ENCODE results near the gene FKBP1A. TPM values are rescaled to one million over a fixed set of nuclear protein-coding genes. Genes with fewer than 3 reads are reported as not detected.
"Not testable (repeated sequence)": the region's sequence is repeated elsewhere in the genome, so short reads cannot be mapped to it uniquely, and the experiment has no call there.

FKBP1A gene
- total RNA-seq, 2 experiments from 2014 or later: 259 to 282 TPM

- TF ChIP-seq, protein P1, sequence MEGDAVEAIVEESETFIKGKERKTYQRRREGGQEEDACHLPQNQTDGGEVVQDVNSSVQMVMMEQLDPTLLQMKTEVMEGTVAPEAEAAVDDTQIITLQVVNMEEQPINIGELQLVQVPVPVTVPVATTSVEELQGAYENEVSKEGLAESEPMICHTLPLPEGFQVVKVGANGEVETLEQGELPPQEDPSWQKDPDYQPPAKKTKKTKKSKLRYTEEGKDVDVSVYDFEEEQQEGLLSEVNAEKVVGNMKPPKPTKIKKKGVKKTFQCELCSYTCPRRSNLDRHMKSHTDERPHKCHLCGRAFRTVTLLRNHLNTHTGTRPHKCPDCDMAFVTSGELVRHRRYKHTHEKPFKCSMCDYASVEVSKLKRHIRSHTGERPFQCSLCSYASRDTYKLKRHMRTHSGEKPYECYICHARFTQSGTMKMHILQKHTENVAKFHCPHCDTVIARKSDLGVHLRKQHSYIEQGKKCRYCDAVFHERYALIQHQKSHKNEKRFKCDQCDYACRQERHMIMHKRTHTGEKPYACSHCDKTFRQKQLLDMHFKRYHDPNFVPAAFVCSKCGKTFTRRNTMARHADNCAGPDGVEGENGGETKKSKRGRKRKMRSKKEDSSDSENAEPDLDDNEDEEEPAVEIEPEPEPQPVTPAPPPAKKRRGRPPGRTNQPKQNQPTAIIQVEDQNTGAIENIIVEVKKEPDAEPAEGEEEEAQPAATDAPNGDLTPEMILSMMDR (IDR thresholded peaks at IDR 0.05): no peak
- Mint-ChIP-seq H3K27ac (no peak overlapping the region), H3K36me3 (ENCODE audit: low read depth) (peaks cover 20% of the 10 kb centered on the region), H3K4me3 (no peak overlapping the region), H3K4me1 (ENCODE audit: low read depth) (peaks cover 30% of the 10 kb centered on the region), H3K9me3 (peaks cover 8% of the 10 kb centered on the region), H3K27me3 (no peaks in the 10 kb centered on the region)
- DNase-seq (no peak), ATAC-seq (no peak)
- CTCF ChIA-PET: interaction anchor here (0.8 to 1.0 kb wide), 2 partner anchors 17 to 93 kb away, joined by 3 read pairs; partner anchors contain the start of gene SDCBP2
- intact Hi-C loops (cut with micrococcal nuclease): no loop called here
- POLR2A ChIA-PET: interaction anchor here (1.1 to 1.8 kb wide), 3 partner anchors 12 to 21 kb away, joined by 4 to 5 read pairs (median 4); no protein-coding TSS in a partner anchor
Measured at GRCh38 chr20:1345756-1346093, 47.1 kb downstream of the FKBP1A start.

- Mint-ChIP-seq H3K4me1 (ENCODE audit: low read depth) (peaks cover 30% of the 10 kb centered on the region), H3K9me3 (peaks cover 8% of the 10 kb centered on the region), H3K36me3 (ENCODE audit: low read depth) (peaks cover 15% of the 10 kb centered on the region), H3K27me3 (no peaks in the 10 kb centered on the region), H3K4me3 (no peak overlapping the region), H3K27ac (peak overlapping the region; percentile 67)
- CTCF ChIA-PET: interaction anchor here (0.8 to 1.5 kb wide), 4 partner anchors 16 to 94 kb away, joined by 3 read pairs; partner anchors contain the start of gene SDCBP2
- TF ChIP-seq, protein P1 (IDR thresholded peaks at IDR 0.05): no peak
- ATAC-seq (peak; percentile 71), DNase-seq (peak; percentile 26)
- intact Hi-C loops (cut with micrococcal nuclease): no loop called here
- POLR2A ChIA-PET: interaction anchor here (1.1 to 1.8 kb wide), 3 partner anchors 12 to 20 kb away, joined by 4 to 5 read pairs (median 4); no protein-coding TSS in a partner anchor
Measured at GRCh38 chr20:1345030-1345755, 47.7 kb downstream of the FKBP1A start.

DNA sequence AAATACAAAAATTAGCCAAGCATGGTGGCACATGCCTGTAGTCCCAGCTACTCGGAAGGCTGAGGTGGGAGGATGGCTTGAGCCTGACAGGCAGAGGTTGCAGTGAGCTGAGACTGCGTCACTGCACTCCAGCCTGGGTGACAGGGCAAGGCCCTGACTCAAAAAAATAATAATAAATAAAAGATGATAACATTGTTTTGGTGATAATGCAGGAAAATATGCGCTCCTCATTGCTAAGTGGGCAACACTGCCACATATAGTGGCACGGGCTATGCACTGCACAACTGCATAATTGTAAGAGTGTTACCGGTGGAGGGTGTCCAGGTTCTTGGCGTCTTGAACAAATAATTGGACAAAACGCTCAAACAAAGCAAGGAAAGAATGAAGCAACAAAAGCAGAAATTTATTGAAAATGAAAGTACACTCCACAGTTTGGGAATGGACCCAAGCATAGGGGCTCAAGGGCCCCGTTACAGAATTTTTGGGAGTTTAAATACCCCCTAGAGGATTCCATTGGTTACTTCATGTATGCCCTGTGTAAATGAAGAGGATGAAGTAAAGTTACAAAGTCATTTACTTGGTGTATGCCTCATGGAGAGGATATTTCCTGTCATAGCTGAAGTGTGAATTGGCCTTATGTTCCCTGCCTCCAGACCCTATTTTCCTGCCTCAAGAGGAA, 49.3 kb downstream of the FKBP1A start:
- ATAC-seq; intact Hi-C loops (cut with micrococcal nuclease); H3K27ac Mint-ChIP-seq; DNase-seq; H3K9me3 Mint-ChIP-seq; H3K4me3 Mint-ChIP-seq; H3K27me3 Mint-ChIP-seq: not testable (repeated sequence)
- ChIA-PET CTCF (interaction anchor here (1.4 to 1.5 kb wide), 2 partner anchors 22 to 94 kb away, joined by 3 read pairs; no protein-coding TSS in a partner anchor), POLR2A (interaction anchor here (0.8 kb wide), 1 partner anchor 14 kb away, joined by 3 read pairs; no protein-coding TSS in a partner anchor)
- peaks cover 12% of the 10 kb centered on the region for H3K36me3 Mint-ChIP-seq (ENCODE audit: low read depth)
- peaks cover 30% of the 10 kb centered on the region for H3K4me1 Mint-ChIP-seq (ENCODE audit: low read depth)

DNA sequence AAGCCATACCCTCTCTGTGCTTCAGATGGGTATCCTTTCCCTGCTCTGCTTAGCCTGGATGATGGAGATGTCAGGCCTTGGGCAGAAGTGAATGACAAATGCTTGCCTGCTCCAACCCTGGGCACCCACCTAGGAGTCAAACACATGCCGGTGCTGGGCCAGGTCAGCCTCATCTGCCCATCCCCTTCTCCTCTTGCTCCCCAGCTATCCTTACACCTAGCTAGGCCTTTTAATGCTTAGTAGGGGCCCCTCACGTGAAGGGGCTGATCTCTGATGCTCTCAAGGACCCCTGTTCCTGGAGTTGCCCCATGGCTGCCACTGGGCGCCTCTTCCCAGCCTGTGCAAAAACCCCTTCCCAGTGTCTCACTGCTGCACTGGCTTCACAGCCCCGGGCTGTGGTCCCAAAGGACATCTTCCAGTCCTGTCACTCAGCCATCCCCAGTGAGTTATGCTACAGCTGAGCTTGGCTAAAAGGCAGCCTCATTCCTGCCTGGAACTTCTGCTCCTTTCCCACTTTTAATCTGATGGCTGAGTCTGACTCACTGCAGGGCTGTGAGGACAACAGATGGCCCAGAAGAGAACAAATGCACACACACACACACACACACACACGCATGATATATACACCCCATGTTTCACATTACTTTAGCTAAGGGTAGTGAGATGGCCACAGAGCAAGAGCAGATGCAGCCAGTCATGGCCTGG, 51.1 kb downstream of the FKBP1A start:
- ChIA-PET CTCF (no interaction called here), POLR2A (no interaction called here)
- Mint-ChIP-seq H3K4me3 (no peak overlapping the region), H3K36me3 (ENCODE audit: low read depth) (peaks cover 4% of the 10 kb centered on the region), H3K4me1 (ENCODE audit: low read depth) (peaks cover 27% of the 10 kb centered on the region), H3K27ac (peak overlapping the region; percentile 30), H3K9me3 (no peaks in the 10 kb centered on the region), H3K27me3 (no peaks in the 10 kb centered on the region)
- DNase-seq (no peak), ATAC-seq (no peak)
- intact Hi-C loops (cut with micrococcal nuclease): no loop called here
- TF ChIP-seq, protein P1 (IDR thresholded peaks at IDR 0.05): no peak

GRCh38 chr20:1338801-1339200, 54.1 kb downstream of the FKBP1A start:
- CTCF ChIA-PET: interaction anchor here (1.1 kb wide), 1 partner anchor 26 kb away, joined by 3 read pairs; no protein-coding TSS in a partner anchor
- ATAC-seq: no peak
- no peak for DNase-seq

More at GRCh38 chr20:1338801-1339200, 54.1 kb downstream of the FKBP1A start:
- H3K9me3 Mint-ChIP-seq: no peaks in the 10 kb centered on the region
- peaks cover 27% of the 10 kb centered on the region for H3K4me1 Mint-ChIP-seq (ENCODE audit: low read depth)
- intact Hi-C loops (cut with micrococcal nuclease): no loop called here
- H3K36me3 Mint-ChIP-seq (ENCODE audit: low read depth): peaks cover 13% of the 10 kb centered on the region
- no peak overlapping the region for H3K27ac Mint-ChIP-seq
- no peaks in the 10 kb centered on the region for H3K27me3 Mint-ChIP-seq
- TF ChIP-seq, protein P1 (IDR thresholded peaks at IDR 0.05): no peak
- H3K4me3 Mint-ChIP-seq: no peak overlapping the region
- POLR2A ChIA-PET: no interaction called here

Measured in activated CD8-positive, alpha-beta T cell treated with anti-CD3 and anti-CD28 coated beads for 36 hours (primary cell).